GM21529 (cell line): ENCODE data around the gene FBN1.
A peak's percentile ranks its signal among the peaks of the same experiment; 100 is the strongest.

Experiments used
- ATAC-seq: cut with Tn5 transposase; IDR thresholded peaks from one replicate; pipeline ENCODE4 v1.9.1; 2021; ENCODE audit not compliant: unreplicated experiment

FBN1 gene

DNA sequence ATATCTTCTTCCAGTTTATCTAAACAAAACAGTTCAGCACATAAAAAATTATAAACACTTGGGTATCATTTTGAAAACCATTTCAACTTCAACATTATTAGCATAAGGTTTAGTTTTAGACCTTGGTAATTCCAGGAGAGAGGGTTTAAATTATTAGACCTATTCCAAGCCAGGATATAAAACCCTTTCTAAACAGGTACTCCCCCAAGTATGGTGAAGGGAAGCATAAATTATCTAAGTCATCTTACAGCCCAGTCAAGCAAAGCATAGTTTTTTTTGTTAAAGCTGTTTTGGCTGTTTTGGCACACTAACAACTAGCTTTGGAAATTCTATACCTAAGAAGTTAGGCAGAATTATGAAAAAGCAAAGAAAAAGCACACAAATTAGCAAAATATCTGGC is 87.3 kb downstream of the FBN1 start:
- ATAC-seq = no peak

DNA sequence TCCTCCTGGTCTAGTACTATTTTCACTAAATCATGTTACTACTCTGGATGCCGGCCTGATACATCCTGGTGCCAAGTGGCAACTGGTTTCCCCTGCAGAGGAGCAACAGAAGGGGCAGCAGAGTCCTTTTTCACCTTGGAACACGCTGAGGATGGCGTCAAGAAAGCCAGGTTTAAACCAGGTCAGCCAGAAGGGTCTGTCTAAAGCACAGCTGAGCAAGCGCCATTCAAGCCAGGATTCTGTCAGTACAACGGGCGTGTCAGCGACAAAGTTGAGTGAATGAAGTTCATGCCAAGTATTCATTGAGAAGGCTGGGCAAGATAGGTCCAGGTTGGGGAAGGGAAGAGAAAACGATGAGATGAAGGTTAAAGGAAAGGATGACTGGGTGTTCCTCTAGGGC is 88.2 kb downstream of the FBN1 start:
- no peak for ATAC-seq

DNA sequence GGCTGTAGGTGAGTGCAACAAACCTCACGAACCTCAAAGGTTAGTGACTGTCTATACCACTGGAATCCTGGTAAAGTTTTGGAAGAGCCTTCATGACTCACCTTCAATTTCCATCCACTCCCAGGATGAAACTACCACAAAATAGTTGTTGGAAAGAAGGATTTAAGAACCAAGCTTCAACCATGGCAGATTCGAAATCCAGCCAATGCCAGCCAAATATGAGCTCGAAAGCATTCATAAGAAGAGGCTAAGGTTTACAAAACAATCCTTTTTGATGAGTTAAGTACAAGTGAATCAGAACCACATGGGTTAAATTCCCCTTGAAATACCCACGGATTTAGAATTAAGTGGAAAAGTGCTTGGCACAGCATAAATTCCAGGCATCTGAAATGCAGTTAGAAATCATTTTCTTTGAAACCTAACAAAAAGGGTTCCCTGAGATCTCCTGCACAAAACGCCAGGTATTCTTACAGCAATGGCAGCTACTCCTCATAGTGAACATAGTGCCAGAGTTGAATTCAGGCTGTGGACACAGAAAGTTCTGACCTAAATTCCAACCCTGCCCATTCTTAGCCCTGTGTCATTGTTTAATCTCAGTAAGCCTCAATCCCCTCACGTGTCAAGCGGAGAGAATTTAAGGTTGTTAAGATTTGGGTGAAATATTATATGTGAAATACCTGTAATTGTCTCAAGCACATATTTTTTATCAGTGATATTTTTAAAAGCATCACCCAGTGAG is 89.2 kb downstream of the FBN1 start:
- ATAC-seq = no peak

DNA sequence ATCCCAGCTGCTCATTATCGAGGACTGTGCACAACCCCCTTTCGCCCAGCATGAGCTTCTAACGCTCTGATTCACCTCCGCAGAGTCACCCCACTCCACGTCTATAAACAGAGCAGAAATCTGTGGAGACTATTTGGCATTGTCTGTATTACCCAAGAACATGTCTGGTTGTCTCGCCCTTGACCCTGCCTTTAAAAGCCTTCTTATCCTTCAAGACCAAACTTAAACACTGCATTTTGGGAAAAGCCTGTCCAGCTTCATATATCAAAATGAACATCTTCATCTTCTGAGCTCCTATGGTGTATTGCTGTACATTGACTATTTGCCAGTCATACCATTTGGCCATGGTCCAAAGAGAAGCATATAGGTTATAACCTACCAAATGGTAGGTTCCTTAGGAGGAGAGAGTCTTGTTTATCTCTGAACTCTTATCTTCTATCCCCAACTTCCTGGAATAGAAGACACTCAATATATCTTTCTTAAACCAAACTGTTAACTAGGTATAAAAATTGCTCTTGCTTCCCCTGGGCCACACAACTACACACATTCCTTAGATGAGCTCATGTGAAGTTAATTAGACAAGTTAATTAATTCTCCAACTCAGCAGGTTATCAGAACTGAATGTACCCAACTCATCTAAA is 90.1 kb downstream of the FBN1 start:
- no peak for ATAC-seq

DNA sequence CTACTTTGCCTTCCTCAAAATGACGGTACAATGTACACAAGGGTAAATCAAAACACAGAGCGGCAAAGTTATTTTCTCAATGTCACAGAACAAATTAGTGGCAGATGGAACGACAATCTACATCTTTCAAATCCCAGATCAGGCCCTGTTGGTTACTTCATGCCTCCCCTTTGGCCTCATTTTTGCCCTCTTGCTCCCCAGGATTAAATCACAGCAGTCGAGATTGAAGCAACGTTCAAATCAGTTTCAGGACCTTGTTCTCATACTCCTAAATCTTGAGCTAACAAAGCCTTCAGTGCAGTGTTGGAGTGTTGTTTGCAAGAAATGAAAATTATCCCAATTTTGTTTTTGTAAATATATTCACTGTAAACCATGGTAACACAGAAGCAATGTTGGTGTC is 91.4 kb downstream of the FBN1 start:
- no peak for ATAC-seq

DNA sequence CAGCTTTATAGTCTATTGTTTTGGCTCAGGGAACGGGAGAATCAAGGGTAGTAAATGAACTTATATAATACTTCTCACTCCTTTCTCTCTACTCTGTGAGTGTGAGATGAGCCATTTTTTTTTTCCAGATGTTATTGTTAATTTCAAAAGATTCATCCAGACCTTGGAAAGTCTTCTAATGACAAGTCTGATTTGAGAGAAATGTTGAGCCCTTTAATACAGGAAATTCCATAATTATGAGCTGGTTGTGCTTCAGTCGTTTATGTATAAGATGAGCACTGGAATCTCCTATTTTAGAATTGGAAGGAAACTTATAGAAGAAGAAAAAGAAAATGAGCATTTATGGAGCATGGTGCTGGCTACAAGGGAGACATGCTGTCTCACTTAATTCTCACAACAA is 92.0 kb downstream of the FBN1 start:
- ATAC-seq = no peak

DNA sequence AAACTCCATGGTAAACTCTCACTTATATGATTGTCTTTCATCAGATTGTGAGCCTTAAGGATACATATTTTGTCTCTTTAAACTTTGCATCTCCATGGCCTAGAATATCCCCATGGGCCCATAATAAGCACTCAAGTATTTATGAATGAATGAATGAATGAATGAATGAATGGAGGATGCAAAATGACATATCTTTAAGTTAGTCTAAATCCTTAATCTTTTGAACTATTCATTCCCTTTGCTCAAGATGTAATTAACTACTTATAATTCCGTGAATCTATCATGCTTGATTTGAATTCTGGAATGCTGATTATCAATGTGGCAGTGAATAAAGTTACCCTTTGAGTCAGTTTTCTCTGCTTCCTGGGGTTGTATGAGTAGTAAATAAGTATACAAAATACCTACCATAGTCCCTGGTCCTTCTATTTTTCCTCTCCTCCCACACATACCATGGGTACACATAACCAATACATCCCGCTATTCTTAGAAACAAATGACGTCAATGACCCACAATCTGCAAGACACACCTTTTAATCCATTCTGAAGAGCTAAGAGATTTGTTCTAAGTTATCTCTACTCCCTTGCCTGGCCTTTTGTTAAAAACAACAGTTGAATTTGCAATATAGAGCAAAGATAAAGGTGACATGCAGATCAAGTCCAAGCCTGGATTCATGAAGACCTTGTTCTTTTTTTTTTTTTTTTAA is 94.5 kb downstream of the FBN1 start:
- no peak for ATAC-seq

DNA sequence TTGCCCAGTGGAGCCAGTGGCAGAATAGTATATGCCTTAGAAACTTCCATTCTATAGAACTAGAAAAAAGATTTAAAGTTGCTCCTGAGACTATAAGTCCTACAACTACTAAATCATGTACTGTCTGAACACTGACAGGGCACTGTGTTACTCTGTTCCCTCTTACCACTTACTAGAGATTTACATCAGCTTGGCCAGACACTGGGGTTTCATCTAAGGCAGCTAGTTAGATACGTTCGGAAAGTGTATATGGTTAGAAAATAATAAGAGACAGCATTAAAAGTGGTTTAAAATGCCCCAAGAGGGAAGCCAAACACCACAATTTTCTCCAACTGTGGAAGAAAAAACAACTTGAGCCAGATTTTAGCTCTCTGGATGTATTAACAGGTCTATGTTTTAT is 97.1 kb downstream of the FBN1 start:
- no peak for ATAC-seq

DNA sequence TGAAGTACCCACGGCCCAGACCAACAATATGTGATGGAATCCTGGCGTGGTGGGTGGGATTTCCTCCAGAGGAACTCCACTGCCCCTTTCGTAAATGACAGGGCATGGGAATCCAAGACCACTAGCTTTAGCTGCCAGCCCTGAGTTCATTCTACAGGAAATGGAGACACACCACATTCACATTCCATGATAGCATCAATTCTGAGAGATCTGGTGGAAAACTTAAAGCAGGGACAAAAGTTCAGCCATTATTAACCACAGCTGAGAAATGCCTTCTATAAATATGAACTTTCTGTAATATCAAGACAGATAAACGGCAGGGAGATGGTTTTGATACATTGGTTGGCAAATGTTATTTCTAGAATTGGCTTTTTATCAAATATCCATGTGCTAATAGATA is 98.2 kb downstream of the FBN1 start:
- ATAC-seq = no peak

DNA sequence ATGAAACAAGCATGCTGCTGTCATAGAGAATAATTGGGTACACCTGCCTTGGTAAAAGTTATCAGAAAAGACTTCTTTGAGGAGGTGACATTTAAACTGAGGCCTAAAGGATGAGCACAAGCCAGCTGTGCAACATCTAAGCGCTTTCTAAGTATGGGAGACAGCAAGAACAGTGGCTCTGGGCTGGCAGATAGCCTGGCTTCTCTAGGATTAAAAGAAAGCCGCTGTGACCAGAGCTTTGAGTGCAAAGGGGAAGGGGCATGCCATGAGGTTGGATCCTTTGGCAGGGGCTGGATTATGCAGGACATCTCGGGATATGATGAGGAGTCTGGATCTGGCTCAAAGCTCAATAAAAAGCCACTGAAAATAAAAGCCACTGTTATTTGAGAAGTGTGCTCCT is 99.2 kb downstream of the FBN1 start:
- no peak for ATAC-seq

DNA sequence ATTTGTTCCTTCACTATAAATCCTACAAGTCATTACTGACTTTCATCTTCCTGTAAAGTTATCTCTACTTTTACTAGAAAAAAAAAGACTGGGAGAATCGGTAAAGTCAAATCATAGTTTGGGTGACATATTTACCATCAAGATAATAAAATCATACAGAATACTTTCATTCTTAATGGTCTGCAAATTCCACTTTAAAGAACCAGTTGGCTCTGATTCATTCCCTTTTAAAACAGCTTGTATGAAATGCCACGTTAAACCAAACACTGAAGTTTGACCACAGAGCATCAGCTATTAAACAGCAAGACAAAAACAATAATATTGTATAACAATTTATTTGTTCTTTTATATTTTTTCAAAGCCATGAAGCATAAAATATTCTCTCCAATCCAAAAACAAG is 100.7 kb downstream of the FBN1 start:
- ATAC-seq = no peak

DNA sequence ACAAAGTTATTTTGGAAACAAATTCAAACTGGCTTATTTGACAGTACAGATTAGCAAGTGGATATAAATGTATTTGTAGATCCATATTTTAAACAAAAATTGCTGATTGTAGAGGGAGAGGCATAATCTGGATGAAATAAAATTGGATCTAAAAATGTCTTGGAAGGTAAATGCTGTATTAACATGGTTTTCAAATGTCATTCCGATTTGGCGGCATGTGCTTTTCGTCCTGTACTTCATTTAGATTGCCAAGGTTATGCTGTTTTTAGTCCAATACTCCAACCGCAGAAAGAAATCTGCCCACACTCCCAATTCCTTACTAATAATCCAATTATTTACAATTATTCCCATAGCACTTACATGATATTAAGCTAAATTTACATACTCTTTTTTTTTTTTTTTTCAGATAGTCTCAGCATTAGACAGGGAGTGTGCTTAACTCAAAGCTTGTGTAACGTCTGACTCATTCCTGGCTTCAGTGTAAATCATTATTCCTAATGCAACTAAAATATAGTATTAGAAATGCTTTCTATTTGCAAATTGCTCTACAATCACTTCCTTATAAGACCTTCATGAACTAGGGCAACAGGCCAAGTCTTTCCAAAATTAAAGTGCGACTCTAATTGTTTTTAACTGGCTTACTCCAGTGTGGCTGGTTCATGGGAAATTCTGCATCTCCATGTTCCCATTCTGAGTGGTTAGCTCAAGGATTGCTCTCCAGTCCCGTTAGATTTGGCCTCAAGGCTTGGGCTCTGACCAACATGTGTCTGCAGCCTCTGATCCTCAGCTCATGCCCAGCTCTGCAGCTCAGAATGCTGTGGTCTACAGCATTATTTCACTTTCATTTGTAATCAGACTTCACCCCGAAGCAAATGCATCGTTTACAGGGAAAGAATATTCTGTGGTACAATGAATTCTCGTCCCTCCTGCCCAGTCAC is 103.9 kb downstream of the FBN1 start:
- peak; percentile 85 for ATAC-seq

DNA sequence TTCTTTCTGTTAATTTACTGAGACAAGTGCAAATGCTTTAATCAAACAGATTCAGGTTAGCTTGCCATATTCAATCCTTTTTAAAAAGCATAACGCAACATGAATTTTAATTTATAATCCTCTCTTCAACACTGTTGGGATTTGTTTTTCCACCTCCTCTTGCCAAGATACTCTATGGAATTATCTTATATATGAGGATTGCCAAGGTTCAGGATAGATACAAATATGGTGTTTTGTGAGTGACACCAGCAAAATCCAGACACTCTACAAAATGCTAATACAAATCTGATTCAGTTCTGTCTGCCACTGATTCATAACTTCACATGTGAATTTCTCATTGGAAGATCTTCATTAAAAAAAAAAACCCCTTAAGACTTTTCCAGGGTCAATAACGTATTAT is 104.8 kb downstream of the FBN1 start:
- ATAC-seq = no peak

DNA sequence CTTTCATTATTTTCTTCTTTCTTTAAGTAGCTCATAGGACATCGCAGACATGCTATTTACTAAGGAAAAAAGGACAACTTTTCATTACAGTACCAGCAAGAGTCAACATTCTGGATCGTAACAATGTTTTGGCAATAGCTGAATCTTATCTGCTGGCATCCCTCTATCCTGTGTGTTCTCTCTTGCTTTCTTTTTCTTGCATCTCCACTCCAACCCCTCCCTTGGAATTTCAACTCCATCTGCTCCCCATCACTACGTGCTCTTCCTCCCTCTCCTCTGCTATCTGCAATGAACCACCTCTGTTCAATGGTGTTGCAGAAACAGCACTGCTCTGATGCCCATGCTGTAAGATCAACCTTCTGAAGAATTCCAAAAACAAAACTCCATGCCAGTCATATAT is 106.6 kb downstream of the FBN1 start:
- ATAC-seq = no peak

DNA sequence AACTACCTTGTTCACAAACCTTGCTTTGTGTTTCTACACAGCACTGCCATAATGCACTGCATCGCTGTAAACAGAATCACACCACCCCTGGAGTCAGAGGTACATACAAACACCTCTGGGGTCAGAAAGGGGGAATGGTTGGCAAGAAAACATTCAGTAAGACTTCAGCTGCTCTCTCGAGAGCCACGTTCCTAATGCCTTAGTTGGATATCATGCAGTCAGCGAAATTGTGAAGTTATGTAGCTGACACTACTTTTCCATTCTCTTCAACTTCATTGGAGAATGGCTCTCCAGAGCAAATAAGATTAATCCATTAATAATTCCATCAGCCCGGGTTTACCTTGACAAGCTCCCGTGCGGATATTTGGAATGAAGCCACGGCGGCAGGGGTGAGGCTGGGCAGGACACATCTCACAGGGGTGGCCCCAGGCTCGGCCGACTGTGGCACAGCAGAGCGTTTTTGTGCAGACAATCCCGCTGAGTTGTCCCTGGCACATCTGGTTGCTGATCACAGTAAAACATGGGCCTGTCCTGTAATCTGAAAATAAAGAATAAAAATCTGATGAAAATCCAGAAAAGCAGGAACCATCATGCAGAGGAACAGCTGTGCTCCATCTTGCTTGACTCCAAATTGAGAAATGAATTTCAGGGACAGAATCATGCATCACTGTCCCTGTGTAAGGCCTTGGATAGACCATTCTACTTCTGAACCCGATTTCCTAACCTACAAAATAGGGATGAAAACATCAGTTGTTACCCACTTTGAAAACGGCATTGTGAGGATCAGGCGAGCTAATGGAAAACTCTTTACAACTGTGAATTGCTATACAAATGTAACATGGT is 108.0 kb downstream of the FBN1 start:
- ATAC-seq = no peak

DNA sequence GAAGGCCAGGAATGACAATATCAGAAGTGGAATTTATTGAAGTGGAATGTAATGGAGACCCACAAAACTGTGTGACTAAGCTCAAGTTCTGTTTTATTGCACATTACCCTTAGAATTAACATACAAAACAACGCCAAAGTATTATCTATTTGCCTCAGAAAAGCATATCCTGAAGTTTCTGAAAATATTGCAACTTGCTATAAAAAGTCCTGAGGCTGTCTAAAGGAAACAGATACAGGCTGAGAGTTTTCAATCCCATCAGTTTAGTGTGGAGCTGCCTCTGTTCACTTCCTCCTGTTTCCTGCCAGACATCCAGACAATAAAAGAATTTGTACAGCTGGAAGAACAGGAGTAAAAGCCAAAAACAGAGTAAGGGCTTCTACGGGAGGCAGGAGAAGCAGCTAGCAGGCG is 108.8 kb downstream of the FBN1 start:
- no peak for ATAC-seq

DNA sequence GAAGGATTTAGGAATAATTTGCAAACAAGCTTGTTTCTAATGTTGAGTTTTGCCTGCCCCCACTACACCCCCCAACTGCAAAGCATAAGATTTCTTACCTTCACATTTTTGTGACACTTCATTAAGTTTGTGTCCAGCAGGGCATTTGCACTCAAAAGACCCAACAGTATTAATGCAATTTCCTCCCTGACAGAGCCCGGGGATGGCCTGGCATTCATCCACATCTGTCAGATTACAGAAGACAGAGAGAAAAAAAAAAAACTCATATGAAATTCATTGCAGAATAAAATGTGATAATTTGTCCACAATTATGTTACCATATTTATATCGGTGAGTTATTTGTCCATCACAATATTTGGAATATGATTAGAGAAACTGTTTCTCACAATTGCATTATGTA is 111.5 kb downstream of the FBN1 start:
- no peak for ATAC-seq

DNA sequence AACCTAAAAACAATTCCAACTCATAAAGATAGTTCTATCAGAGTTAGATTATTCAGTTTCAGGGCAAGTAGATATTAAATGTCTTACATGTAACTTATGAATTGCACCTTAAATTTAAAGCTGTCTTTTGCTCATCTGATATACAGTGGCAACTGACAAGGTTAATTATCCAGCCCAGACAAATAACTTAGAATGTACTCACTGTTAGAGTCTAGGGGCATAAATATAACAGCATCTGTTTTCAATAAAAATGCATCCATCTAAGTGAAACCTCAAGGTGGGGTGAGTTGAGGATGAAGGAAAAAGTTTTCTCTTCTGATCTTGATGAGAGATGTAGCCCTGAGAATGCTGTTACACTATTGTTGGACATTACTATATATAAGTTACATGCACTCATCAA is 112.6 kb downstream of the FBN1 start:
- no peak for ATAC-seq

DNA sequence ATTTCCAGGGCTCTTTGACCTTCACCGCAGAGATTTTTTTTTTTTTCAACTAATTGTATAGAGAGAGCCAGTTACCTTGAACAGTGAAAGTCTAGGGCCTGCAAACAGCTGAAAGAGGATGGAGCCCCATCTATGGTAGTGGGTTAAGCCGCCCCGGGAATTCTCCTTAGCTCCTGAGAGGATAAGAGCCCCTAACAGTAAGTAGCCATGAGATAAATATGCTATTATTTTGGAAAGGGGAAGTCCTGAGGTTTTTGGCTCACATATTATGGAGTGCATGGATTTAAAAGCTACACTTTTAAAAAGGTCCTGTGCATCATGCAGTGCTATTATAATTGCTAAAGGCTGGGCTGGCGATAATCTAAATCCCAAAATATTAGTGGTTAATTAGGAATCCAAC is 115.0 kb downstream of the FBN1 start:
- no peak for ATAC-seq

DNA sequence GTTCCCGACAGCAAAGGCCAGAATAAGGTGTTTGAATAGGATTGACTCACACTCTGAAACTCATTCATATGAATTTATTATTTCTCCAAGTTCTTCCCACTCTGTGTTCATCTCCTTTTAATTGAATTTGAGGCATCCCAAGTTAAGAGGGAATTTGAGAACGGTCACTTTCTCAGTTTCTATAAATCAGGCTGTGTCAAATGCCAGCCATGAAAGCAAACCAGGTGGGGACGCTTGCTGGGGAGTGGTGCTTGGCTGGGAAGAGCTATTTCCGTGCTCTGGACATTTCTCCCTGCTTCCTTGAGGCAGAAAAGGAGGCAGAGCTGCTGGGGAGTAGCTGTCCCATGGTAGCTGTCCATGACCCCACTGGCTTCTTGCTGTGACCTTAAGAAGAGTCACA is 116.6 kb downstream of the FBN1 start:
- no peak for ATAC-seq
